ENCODE measurements around the gene ASB18. TPM values are rescaled to one million over a fixed set of nuclear protein-coding genes. Genes with fewer than 3 reads are reported as not detected.

The ASB18 gene
- total RNA-seq, 1 experiment from 2014 or later = not detected

GRCh38 chr2:236223675-236224074 lies 40.5 kb downstream of the ASB18 start:
- in situ Hi-C loops (cut with HindIII; ENCODE audit: low pct_unique_long_range_greater_than_20kb, low sequenced_read_pairs) = no loop called here
- no peak for DNase-seq (ENCODE audit: low read depth, low spot score)

DNA sequence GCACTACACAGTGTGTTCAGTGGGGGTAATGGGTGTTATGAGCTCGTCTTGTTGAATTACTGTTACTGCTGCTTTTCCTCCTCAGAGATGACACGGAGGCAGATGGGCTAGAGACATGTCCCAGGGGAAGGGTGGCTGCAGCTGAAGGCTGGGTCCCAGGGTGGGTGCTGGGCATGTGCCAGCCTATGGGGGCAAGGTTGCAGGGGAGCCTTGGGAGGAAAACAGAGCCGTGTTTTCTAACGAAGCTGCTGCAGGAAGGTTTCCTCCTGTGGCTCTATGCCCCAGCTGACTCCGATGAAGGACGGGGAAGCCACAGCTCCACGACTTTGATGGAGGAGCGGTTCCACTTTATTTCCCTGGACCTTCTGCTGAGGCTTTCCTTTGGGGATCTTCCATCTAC lies 42.4 kb downstream of the ASB18 start:
- DNase-seq (ENCODE audit: low read depth, low spot score) = no peak
- in situ Hi-C loops (cut with HindIII; ENCODE audit: low pct_unique_long_range_greater_than_20kb, low sequenced_read_pairs) = no loop called here

DNA sequence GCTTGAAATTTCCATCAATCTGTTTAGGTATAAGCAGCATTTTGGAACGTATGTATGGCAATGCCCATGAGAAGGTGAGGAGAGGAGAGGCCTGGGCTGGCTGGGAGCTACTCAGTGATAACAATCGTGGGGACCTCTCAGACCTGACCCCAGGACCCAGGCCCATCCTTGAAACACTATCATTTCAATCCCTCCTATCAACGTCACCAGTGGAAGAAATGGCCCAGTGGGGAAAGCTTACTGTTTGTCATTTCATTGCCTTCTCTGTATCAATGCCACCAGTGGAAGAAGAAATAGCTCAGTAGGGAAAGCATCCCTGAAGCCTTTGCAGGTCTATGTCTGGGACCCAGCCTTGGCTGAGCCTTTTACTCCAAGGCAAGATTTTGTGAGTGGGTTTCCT lies 44.8 kb downstream of the ASB18 start:
- no peak for DNase-seq (ENCODE audit: low read depth, low spot score)
- in situ Hi-C loops (cut with HindIII; ENCODE audit: low pct_unique_long_range_greater_than_20kb, low sequenced_read_pairs) = no loop called here

DNA sequence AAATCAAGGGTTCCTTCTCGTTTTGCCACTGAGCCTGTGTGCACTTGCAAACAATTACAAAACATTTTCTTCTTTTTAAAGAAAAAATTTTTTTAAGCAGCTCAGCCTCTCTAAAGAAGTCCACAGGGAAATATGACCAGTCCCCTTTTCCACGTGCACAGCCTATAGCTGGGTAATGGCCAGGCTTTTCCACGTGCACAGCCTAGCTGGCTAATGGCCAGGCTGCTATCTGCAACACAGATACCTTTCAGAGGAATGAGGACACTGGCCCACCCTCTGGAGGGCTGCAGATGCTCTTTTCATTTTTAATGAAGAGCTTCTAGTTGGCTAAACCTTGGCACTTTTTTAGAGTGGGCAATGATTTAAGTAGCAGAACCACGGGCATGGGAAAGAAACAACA lies 46.3 kb downstream of the ASB18 start:
- in situ Hi-C loops (cut with HindIII; ENCODE audit: low pct_unique_long_range_greater_than_20kb, low sequenced_read_pairs) = no loop called here
- no peak for DNase-seq (ENCODE audit: low read depth, low spot score)

GRCh38 chr2:236216711-236217110 lies 47.5 kb downstream of the ASB18 start:
- no peak for DNase-seq (ENCODE audit: low read depth, low spot score)
- in situ Hi-C loops (cut with HindIII; ENCODE audit: low pct_unique_long_range_greater_than_20kb, low sequenced_read_pairs) = no loop called here

GRCh38 chr2:236215761-236216333 lies 48.4 kb downstream of the ASB18 start:
- in situ Hi-C loops (cut with HindIII; ENCODE audit: low pct_unique_long_range_greater_than_20kb, low sequenced_read_pairs) = no loop called here
- DNase-seq (ENCODE audit: low read depth, low spot score) = no peak

DNA sequence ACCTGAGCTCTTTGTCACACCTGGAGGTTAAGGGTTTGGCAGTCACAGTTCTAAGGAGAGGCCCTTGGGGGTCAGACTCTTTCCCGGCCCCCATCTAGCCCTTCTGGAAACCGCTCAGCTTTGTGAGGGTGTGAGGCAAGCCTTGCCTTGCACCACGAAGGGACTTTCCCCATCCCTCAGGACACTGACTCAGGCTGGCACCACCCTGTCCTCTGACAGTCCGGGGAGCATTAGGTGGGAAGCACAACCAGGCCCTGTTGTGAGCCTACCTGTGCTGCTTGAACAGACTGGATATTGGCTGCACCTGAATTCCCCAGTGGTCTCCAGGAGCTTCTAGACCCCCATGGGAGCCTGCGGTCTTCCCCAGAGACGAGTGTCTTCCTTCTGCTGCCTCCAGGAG lies 49.0 kb downstream of the ASB18 start:
- no peak for DNase-seq (ENCODE audit: low read depth, low spot score)
- in situ Hi-C loops (cut with HindIII; ENCODE audit: low pct_unique_long_range_greater_than_20kb, low sequenced_read_pairs) = no loop called here

DNA sequence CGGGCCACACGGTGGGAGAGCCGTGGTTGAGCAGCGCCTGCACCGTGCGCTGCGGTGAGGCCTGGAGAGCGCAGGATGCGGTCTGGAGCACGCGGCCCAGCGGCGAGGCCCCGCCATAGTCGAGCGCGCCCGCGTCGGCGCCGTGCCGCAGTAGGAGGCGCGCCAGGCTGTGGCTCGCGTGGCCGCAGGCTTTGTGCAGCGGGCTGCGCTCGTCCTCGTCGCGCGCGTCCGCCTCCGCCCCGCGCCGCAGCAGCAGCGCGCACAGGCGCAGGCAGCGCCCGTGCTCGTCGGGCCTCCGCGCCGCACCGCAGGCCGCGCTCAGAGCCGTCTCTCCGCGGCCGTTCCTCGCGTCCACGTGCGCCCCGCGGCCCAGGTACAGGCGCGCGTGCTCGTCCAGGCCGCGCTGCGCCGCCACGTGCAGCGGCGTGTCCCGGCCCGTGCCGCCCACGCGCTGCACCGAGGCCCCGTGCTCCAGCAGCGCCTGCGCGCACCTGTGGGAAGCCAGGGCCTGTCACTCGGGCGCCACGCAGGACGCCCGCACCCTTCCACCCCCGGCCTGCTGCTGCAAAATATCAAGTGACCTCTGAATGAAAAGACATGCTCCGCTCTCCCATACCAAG lies 49.7 kb downstream of the ASB18 start:
- no peak for DNase-seq (ENCODE audit: low read depth, low spot score)
- in situ Hi-C loops (cut with HindIII; ENCODE audit: low pct_unique_long_range_greater_than_20kb, low sequenced_read_pairs) = no loop called here

GRCh38 chr2:236211296-236211695 lies 52.9 kb downstream of the ASB18 start:
- in situ Hi-C loops (cut with HindIII; ENCODE audit: low pct_unique_long_range_greater_than_20kb, low sequenced_read_pairs) = no loop called here

GRCh38 chr2:236210536-236210935 lies 53.7 kb downstream of the ASB18 start:
- no peak for DNase-seq (ENCODE audit: low read depth, low spot score)
- in situ Hi-C loops (cut with HindIII; ENCODE audit: low pct_unique_long_range_greater_than_20kb, low sequenced_read_pairs) = no loop called here

More at GRCh38 chr2:236211296-236211695, 52.9 kb downstream of the ASB18 start:
- DNase-seq (ENCODE audit: low read depth, low spot score) = no peak

- in situ Hi-C loops (cut with HindIII; ENCODE audit: low pct_unique_long_range_greater_than_20kb, low sequenced_read_pairs) = no loop called here
- DNase-seq (ENCODE audit: low read depth, low spot score) = no peak
These were observed 54.2 kb downstream of the ASB18 start for GRCh38 chr2:236209996-236210395.

GRCh38 chr2:236209535-236209934 lies 54.7 kb downstream of the ASB18 start:
- no peak for DNase-seq (ENCODE audit: low read depth, low spot score)

GRCh38 chr2:236208019-236208926 lies 55.9 kb downstream of the ASB18 start:
- DNase-seq (ENCODE audit: low read depth, low spot score) = no peak
- in situ Hi-C loops (cut with HindIII; ENCODE audit: low pct_unique_long_range_greater_than_20kb, low sequenced_read_pairs) = no loop called here

More at GRCh38 chr2:236209535-236209934, 54.7 kb downstream of the ASB18 start:
- in situ Hi-C loops (cut with HindIII; ENCODE audit: low pct_unique_long_range_greater_than_20kb, low sequenced_read_pairs) = no loop called here

DNA sequence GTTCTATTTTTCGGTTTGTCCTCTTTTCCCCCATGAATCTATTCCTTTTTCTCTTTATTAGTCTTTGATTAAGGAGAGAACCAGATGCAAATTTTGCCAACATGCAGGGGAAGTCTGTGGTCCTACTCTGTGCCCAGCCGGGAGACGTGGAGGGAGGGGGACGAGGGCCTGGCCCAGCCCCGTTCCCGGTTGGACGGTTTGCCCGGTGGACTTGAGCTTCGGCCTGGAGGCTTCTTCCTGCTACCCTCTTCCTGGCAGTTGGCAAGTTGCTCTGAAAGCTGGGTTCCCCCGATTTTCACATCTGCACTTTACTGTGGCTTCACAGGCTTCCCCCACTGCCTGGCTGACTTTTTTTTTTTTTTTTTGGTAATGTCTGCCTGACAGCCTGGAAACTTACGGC lies 56.7 kb downstream of the ASB18 start:
- in situ Hi-C loops (cut with HindIII; ENCODE audit: low pct_unique_long_range_greater_than_20kb, low sequenced_read_pairs) = no loop called here
- no peak for DNase-seq (ENCODE audit: low read depth, low spot score)

DNA sequence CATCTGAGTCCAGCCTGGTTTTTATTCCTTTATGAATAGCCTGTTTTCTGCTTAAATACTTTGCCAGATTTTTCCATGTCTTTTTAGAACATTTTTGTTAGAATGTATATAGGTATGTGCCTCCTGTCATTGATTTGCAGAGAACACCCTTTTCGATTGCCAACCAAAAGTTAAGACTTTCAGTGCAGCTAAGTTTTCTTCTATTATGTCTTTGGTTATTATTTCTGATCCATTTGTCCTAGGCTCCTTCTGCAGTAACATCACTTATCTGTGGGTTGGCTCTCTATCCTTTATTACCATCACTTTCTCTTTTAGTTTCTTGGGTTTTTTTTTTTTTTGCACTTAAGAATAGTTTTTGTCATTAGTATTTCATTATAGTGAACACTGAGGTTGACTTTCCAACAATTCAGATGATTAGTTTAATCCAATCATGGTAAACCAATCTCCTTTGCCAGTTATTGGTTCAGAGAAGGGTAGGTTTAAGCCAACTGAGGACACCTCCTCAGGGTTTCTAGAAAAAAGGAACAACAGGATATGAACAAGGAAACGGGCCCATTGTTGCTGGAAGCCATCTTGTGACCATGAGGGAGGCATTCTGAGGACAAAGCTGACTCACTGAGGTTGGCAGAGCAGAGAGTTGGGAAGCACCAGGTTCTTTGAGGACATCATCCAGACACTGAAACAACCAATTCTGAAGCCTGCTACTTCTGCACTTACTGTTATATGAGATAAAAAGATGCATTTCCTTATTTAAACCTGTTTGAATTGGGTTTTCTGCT lies 58.1 kb downstream of the ASB18 start:
- in situ Hi-C loops (cut with HindIII; ENCODE audit: low pct_unique_long_range_greater_than_20kb, low sequenced_read_pairs) = no loop called here
- DNase-seq (ENCODE audit: low read depth, low spot score) = no peak

DNA sequence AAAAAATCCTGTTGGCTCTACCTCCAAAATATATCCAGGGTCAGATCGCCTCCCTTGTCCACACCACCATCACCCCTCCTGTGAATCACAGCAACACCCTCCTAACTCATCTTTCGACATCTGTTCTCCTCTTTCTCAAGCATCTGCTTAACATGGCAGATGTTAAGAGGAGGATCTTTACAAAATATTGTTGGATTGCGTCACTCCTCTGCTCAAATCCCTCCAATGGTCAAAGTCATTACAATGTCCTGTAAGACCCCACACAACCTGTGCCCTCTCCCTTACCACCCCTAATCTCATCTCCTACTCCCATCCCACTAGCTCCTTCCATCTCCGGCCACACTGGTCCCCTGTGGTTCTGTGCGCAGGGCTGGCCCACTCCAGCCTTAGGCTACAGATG lies 59.3 kb downstream of the ASB18 start:
- no peak for DNase-seq (ENCODE audit: low read depth, low spot score)
- in situ Hi-C loops (cut with HindIII; ENCODE audit: low pct_unique_long_range_greater_than_20kb, low sequenced_read_pairs) = no loop called here

DNA sequence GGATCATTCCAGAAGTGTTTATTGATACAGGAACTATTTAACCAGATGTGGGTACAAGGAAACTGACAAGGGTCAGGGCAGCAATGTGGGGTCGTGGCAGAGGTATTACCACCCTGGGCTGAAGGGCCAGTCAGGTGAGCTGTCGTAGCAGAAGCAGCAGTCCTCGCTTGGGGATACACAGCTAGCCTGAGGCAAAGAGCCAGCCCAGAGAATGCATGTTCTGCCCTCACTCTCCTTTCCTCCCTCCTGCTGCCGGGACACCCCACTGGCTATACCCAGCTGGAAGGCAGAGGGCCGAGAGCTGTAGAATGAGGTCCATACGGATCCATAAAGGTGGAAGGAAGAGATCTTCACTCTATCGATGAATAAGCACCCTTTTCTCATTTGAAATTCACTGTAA lies 63.8 kb downstream of the ASB18 start:
- DNase-seq (ENCODE audit: low read depth, low spot score) = no peak
- in situ Hi-C loops (cut with HindIII; ENCODE audit: low pct_unique_long_range_greater_than_20kb, low sequenced_read_pairs) = no loop called here

DNA sequence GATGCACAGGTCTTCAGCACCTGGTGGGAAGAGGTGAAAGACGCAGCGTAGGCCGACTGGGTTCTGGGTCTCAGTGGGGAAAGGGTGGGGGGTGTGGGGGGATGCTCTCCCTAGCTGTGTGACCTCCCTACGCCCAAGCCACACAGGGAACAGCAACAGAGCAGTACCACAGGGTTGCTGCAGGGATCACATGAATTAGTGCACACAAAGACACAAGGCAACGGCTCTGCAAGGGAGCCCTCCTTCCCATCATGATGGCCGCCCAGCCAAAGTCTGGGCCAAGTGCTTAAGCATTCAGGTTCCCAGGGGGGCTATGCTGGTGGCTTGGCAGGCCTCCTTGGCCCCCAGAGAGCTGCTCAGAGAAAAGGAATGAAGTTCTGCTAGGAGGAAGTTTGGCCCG lies 67.8 kb downstream of the ASB18 start:
- in situ Hi-C loops (cut with HindIII; ENCODE audit: low pct_unique_long_range_greater_than_20kb, low sequenced_read_pairs) = no loop called here
- no peak for DNase-seq (ENCODE audit: low read depth, low spot score)
